Muscle layer of colon (tissue), 2 donors: Measurements from ENCODE around the gene PLEKHA5.

Source experiments
- H3K27ac ChIP-seq: one replicate; pipeline ENCODE4 v1.7.0; 2013; ENCODE audit warnings: low read depth, mild to moderate bottlenecking, low read length, moderate library complexity
- H3K27me3 ChIP-seq, 2 donors: one replicate each; pipeline ENCODE4 v1.7.0; 2013; ENCODE audit warnings: low read length in 2 of 2, mild to moderate bottlenecking in 2 of 2; ENCODE audit not compliant: insufficient read depth in 2 of 2, control insufficient read depth in 1 of 2
- H3K36me3 ChIP-seq: one replicate; pipeline ENCODE4 v1.7.0; 2013; ENCODE audit warnings: mild to moderate bottlenecking, low read length; ENCODE audit not compliant: insufficient read depth
- H3K4me1 ChIP-seq: one replicate; pipeline ENCODE4 v1.7.0; 2013; ENCODE audit warnings: mild to moderate bottlenecking, low read length; ENCODE audit not compliant: insufficient read depth
- H3K4me3 ChIP-seq, 2 donors: one replicate each; pipeline ENCODE4 v1.7.0; 2013; ENCODE audit warnings: low read length in 2 of 2, low read depth in 1 of 2, mild to moderate bottlenecking in 1 of 2, moderate library complexity in 1 of 2
- H3K9ac ChIP-seq: one replicate; pipeline ENCODE4 v1.7.0; 2013; ENCODE audit warnings: low read length
- H3K9me3 ChIP-seq: one replicate; pipeline ENCODE4 v1.7.0; 2013; ENCODE audit warnings: mild to moderate bottlenecking, low read length
- donor health status: abdominal sarcoma.
- donor health status: Adenocarcinoma of cecum.

Gene PLEKHA5

GRCh38 chr12:19260135-19260534 lies 130.6 kb downstream of the PLEKHA5 start:
- no peaks in the 10 kb centered on the region for H3K36me3 ChIP-seq

GRCh38 chr12:19261773-19262172 lies 132.2 kb downstream of the PLEKHA5 start:
- Histone ChIP-seq H3K27ac (no peak overlapping the region), H3K4me3 (no peak overlapping the region), H3K27me3 (no peaks in the 10 kb centered on the region), H3K9ac (no peak overlapping the region), H3K36me3 (no peaks in the 10 kb centered on the region), H3K4me1 (no peaks in the 10 kb centered on the region), H3K9me3 (no peaks in the 10 kb centered on the region)

More at GRCh38 chr12:19260135-19260534, 130.6 kb downstream of the PLEKHA5 start:
- H3K4me3 ChIP-seq = no peak overlapping the region
- H3K4me1 ChIP-seq = no peaks in the 10 kb centered on the region
- no peak overlapping the region for H3K27ac ChIP-seq
- no peak overlapping the region for H3K9ac ChIP-seq
- no peaks in the 10 kb centered on the region for H3K27me3 ChIP-seq
- no peaks in the 10 kb centered on the region for H3K9me3 ChIP-seq

DNA sequence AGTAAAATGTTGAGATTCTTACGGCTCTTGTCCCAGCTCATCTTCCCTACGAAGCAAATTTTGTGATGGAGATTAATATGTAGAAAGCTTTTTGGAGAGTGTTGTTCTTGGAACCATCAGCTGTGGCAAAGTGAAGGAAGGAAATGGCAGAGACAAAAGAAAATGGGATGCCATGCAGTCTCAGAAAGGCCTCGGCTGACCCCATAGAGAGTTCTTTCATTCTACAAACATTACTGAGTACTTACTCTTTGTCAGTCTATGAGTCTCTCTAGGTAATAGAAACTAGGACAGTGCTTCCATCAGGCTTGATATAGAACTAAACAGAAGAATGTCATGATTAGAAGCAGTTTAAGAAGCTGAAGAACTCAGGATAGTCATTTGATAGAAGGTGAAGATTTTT lies 134.1 kb downstream of the PLEKHA5 start:
- H3K27ac ChIP-seq = no peak overlapping the region
- H3K4me3 ChIP-seq = no peak overlapping the region
- no peaks in the 10 kb centered on the region for H3K9me3 ChIP-seq
- H3K27me3 ChIP-seq = no peaks in the 10 kb centered on the region
- H3K4me1 ChIP-seq = no peaks in the 10 kb centered on the region
- peaks cover 4% of the 10 kb centered on the region for H3K36me3 ChIP-seq
- H3K9ac ChIP-seq = no peak overlapping the region

GRCh38 chr12:19273482-19274330 lies 144.2 kb downstream of the PLEKHA5 start:
- no peaks in the 10 kb centered on the region for H3K4me1 ChIP-seq
- H3K36me3 ChIP-seq = peaks cover under 1% of the 10 kb centered on the region
- no peaks in the 10 kb centered on the region for H3K9me3 ChIP-seq
- no peak overlapping the region for H3K4me3 ChIP-seq
- H3K9ac ChIP-seq = no peak overlapping the region
- H3K27ac ChIP-seq = no peak overlapping the region
- H3K27me3 ChIP-seq = no peaks in the 10 kb centered on the region

DNA sequence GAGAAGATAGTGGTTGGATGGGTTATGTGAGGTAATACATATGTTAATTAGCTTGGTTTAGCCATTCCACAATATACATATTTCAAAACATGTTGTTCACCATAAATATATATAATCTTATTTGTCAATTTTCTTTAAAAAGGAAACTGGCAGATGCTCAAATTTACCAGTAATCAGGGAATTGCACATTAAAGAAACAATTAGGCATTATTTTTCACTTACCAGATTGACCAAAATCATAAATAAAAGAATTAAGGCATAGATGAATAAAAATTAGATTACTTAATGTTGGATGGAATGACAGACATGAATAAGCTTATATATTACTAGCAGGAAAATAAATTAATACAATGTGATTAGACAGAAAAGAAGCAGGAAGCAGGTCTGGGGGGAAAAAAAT lies 147.2 kb downstream of the PLEKHA5 start:
- Histone ChIP-seq H3K4me1 (no peaks in the 10 kb centered on the region), H3K4me3 (no peak overlapping the region), H3K27ac (no peak overlapping the region), H3K36me3 (no peaks in the 10 kb centered on the region), H3K9me3 (no peaks in the 10 kb centered on the region), H3K27me3 (no peaks in the 10 kb centered on the region), H3K9ac (no peak overlapping the region)

DNA sequence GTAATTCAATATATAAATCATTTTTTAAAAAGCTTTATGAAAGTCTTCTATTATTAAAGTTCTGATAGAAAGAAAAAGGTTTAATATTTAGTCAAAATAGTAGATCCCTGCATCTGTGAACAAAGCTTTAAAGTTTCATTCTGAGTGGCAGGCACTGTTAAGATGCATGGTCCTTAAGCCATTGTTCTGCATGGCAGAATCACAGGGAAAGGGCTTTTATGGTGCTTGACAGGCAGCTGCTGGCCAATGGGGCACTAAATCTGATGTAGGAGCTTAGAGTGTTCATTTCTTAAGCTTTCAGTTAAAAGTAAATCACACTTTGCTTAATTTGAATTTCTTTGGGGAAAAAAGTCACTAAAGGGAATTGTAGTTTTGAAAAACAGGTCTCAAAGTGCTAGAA lies 148.2 kb downstream of the PLEKHA5 start:
- H3K27ac ChIP-seq = no peak overlapping the region
- no peaks in the 10 kb centered on the region for H3K36me3 ChIP-seq
- no peaks in the 10 kb centered on the region for H3K4me1 ChIP-seq

GRCh38 chr12:19278407-19278806 lies 148.9 kb downstream of the PLEKHA5 start:
- Histone ChIP-seq H3K9ac (no peak overlapping the region), H3K4me3 (no peak overlapping the region), H3K4me1 (no peaks in the 10 kb centered on the region), H3K27me3 (no peaks in the 10 kb centered on the region), H3K9me3 (no peaks in the 10 kb centered on the region), H3K36me3 (no peaks in the 10 kb centered on the region), H3K27ac (no peak overlapping the region)

More for the DNA sequence above, 148.2 kb downstream of the PLEKHA5 start:
- no peaks in the 10 kb centered on the region for H3K27me3 ChIP-seq
- H3K9me3 ChIP-seq = no peaks in the 10 kb centered on the region
- no peak overlapping the region for H3K4me3 ChIP-seq
- no peak overlapping the region for H3K9ac ChIP-seq

DNA sequence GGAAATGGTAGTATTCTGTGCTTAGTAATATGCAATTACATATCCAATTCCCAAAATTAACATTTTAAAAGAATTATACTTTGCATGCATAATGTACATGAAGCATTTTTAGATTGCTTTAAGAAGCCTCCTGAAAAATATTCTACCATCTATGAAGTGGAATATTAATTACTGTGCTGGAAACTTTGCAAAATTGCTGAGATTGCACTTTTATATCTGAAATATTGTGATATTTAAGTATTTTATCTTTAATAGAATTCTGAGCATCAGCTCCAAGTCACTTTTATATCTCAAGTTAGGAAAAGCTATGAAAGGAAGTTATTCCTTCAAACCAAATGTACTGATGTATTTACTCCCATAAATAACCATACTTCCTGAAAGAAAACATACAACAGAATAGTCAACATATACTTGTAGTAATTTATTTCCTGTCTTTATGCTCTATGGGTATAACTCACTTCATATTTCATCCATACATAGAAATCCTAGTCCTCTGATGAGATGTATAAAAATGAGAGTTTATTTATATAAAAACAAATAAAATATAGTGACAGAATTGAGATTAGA lies 152.7 kb downstream of the PLEKHA5 start:
- Histone ChIP-seq H3K9me3 (no peaks in the 10 kb centered on the region), H3K27me3 (no peaks in the 10 kb centered on the region), H3K27ac (no peak overlapping the region), H3K4me3 (no peak overlapping the region), H3K36me3 (no peaks in the 10 kb centered on the region), H3K4me1 (no peaks in the 10 kb centered on the region), H3K9ac (no peak overlapping the region)

DNA sequence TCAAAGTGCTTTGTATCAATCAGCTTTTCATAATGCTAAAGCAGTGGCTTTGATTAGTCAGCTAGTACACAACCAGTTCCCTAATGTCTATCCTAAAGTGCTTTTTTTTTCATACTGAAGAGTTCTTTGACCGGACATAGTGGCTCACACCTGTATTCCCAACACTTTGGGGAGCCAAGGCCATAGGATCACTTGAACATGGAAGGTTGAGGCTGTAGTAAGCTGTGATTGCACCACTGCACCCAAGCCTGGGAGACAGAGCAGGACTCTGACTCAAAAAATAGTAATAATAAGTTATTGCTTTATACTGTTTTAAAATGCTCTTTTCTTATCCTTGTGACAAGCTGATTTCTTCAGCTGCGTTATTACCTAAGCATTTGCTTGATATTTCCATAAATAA lies 155.1 kb downstream of the PLEKHA5 start:
- Histone ChIP-seq H3K27me3 (no peaks in the 10 kb centered on the region), H3K36me3 (no peaks in the 10 kb centered on the region), H3K4me1 (peaks cover 4% of the 10 kb centered on the region), H3K9me3 (no peaks in the 10 kb centered on the region), H3K9ac (no peak overlapping the region), H3K27ac (no peak overlapping the region), H3K4me3 (no peak overlapping the region)

DNA sequence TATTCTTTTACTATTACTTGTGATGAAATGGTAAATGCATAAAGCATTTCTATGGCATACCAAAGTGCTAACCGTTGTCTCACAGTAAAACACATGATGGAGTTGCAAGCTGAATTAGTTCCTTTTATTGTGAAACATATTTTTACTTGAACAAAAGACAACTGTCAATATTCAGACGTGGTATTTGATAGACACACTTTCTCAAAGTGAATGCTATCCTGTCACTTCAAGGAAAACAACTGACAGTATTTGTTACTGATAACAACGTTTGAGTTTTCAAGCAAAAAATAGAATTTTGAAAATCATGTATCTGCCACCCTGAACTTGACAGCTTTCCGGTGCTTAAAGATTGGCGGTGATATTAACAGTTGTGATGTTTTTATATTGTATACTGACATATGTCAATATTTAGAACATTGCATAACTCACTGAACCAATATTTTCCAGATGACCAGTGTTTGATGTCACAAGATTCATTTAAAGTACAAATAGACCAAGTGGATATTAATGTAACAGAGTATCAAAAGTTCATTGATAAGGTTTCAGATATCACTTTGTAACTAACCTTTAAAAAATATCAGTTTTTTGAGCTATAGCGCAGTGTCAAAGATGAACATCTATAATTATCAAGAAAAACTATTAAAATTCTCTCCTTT lies 156.4 kb downstream of the PLEKHA5 start:
- H3K36me3 ChIP-seq = no peaks in the 10 kb centered on the region
- H3K4me1 ChIP-seq = peaks cover 4% of the 10 kb centered on the region

DNA sequence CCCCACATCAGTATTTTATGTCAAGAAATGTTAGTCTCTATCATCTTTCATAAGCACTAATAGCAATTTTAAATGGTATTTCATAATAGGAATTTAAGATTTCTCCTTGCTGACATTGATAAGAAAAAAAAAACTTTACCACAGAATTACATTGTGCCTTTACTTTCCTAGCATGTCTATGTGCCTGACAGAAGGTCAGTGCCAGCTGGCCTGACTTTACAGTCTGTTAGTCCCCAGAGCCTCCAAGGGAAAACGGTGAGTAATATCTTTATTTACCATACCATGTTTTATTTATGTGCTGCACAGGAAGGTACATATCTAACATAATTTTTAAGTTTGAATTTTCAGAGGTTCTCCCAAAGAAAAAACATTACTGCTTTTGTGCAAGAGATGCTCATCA lies 157.8 kb downstream of the PLEKHA5 start:
- H3K4me1 ChIP-seq = peaks cover 4% of the 10 kb centered on the region
- no peak overlapping the region for H3K27ac ChIP-seq
- H3K4me3 ChIP-seq = no peak overlapping the region
- no peaks in the 10 kb centered on the region for H3K27me3 ChIP-seq
- no peak overlapping the region for H3K9ac ChIP-seq
- no peaks in the 10 kb centered on the region for H3K9me3 ChIP-seq
- H3K36me3 ChIP-seq = no peaks in the 10 kb centered on the region

More for the DNA sequence above, 156.4 kb downstream of the PLEKHA5 start:
- Histone ChIP-seq H3K9me3 (no peaks in the 10 kb centered on the region), H3K27ac (no peak overlapping the region), H3K4me3 (no peak overlapping the region), H3K27me3 (no peaks in the 10 kb centered on the region), H3K9ac (no peak overlapping the region)
